ENCODE results near the gene LALBA.
"Not testable (repeated sequence)": the region's sequence is repeated elsewhere in the genome, so short reads cannot be mapped to it uniquely, and the experiment has no call there.

The LALBA gene

DNA sequence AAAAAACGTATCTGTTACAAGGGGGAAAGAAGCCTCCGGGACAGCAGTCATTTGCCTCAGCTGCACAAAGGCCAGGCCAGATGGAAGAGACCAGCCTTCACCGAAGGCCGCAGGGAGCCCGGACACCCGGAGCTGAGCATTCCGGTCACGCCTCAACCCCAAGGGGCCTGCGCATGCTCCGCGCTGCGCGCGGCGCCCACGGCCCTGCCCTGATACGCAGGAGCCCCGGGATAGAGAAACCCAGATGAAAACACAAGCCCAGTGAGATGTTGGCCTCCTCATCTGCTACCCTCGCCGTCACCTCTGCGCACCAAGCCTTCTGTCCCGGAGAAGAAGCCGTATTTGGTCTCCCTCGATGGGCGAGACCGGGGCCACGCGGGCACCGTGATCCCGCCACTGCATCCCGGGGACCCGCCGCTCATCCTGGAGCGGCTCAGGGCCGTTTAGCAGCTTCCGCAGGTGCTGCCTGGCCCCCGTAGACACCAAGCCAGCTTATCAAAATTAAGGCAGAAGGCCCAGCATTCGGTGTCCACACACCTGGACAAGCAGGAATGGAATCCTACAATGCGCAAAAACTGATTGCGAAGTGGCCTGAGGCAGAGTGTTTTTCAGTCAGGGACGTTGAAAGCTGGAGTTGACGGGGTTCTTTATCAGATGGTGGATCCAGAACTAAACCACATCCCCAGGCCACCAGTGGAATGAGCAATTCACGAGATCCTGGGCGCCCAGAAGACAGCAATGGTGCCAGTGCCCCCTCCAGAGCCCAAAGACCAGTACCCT lies 41.8 kb downstream of the LALBA start:
- no peak for DNase-seq (ENCODE audit: low read depth)

DNA sequence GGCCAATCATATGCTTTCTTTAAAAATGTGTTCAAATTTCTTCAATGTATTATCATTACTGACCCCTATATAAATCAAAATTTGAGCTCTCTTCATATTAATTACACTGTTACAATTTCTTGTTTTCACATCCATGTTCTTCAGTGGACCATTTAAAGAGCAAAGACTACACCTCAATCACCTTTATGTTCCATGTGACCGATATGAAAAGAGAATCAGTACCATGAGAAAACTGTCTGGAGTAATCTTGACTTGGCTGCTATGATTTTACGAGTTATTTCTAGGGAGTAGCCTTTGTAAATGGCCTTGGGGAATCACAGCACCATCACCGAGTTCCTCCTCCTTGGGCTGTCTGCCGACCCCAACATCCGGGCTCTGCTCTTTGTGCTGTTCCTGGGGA lies 44.5 kb downstream of the LALBA start, which contains the start of gene OR8S1:
OR8S1 (plus strand) TSS at position 301 of the 400 bp plus-strand sequence; CDS start at position 301, 0 bp downstream.
- no peak for DNase-seq (ENCODE audit: low read depth)

DNA sequence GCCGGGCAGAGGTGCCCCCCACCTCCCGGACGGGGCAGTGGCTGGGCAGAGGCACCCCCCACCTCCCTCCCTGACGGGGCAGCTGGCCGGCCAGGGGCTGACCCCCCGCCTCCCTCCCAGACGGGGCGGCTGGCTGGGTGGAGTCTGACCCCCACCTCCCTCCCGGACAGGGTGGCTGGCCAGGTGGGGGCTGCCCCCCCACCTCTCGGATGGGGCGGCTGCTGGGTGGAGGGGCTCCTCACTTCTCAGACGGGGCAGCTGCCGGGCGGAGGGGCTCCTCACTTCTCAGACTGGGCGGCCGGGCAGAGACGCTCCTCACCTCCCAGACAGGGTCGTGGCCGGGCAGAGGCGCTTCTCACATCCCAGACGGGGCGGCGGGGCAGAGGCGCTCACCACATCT lies 49.5 kb downstream of the LALBA start:
- not testable (repeated sequence) for DNase-seq (ENCODE audit: low read depth)
